NCI-H1417 treated with DMSO at 0.1 percent for 48 hours (cell line): Measurements from ENCODE around the gene SHROOM3.
"Not testable (repeated sequence)": the region's sequence is repeated elsewhere in the genome, so short reads cannot be mapped to it uniquely, and the experiment has no call there.

Source experiments
- DNase-seq: peaks from one replicate; lab custom pipeline; 2025; lab: John Stamatoyannopoulos, UW

Gene SHROOM3

GRCh38 chr4:76594173-76594572 is 159.1 kb downstream of the SHROOM3 start:
- no peak for DNase-seq

- DNase-seq: no peak
These were observed 160.4 kb downstream of the SHROOM3 start for GRCh38 chr4:76595435-76595834.

GRCh38 chr4:76596713-76597112 is 161.7 kb downstream of the SHROOM3 start:
- DNase-seq: no peak

- DNase-seq: no peak
These were observed 162.5 kb downstream of the SHROOM3 start for GRCh38 chr4:76597423-76597979.

GRCh38 chr4:76600447-76600846 is 165.4 kb downstream of the SHROOM3 start:
- DNase-seq: no peak

GRCh38 chr4:76601791-76602190 is 166.8 kb downstream of the SHROOM3 start:
- DNase-seq: no peak

GRCh38 chr4:76605099-76605563 is 170.1 kb downstream of the SHROOM3 start:
- DNase-seq: no peak

GRCh38 chr4:76606645-76607265 is 171.7 kb downstream of the SHROOM3 start:
- no peak for DNase-seq

- DNase-seq: no peak
These were observed 172.3 kb downstream of the SHROOM3 start for GRCh38 chr4:76607266-76607799.

GRCh38 chr4:76607846-76608245 is 172.8 kb downstream of the SHROOM3 start:
- DNase-seq: no peak

GRCh38 chr4:76608549-76608948 is 173.5 kb downstream of the SHROOM3 start:
- DNase-seq: not testable (repeated sequence)

- no peak for DNase-seq
These were observed 175.9 kb downstream of the SHROOM3 start for GRCh38 chr4:76610751-76611547.

- DNase-seq: no peak
These were observed 176.7 kb downstream of the SHROOM3 start for GRCh38 chr4:76611616-76612207.

GRCh38 chr4:76614589-76614988 is 179.6 kb downstream of the SHROOM3 start:
- DNase-seq: no peak

GRCh38 chr4:76615999-76616398 is 181.0 kb downstream of the SHROOM3 start:
- no peak for DNase-seq

- no peak for DNase-seq
These were observed 181.5 kb downstream of the SHROOM3 start for GRCh38 chr4:76616526-76616925.

- no peak for DNase-seq
These were observed 185.9 kb downstream of the SHROOM3 start for GRCh38 chr4:76620723-76621468.

GRCh38 chr4:76622126-76622525 is 187.1 kb downstream of the SHROOM3 start:
- DNase-seq: no peak

GRCh38 chr4:76622717-76623116 is 187.7 kb downstream of the SHROOM3 start:
- no peak for DNase-seq

GRCh38 chr4:76623217-76624045 is 188.4 kb downstream of the SHROOM3 start:
- DNase-seq: no peak

GRCh38 chr4:76624241-76624681 is 189.2 kb downstream of the SHROOM3 start:
- no peak for DNase-seq
